ENCODE data around the gene GALNT10. TPM values are rescaled to one million over a fixed set of nuclear protein-coding genes. Genes with fewer than 3 reads are reported as not detected.

The GALNT10 gene
- total RNA-seq, 1 experiment from 2014 or later: 27.8 TPM

- RAD21 ChIA-PET (ENCODE audit: low non-redundant PET in 1 of 2, low total read pairs in 2 of 2, uncharacterized antibody in 2 of 2, unreplicated experiment in 2 of 2): no interaction called here
- Histone ChIP-seq H4K20me1 (ENCODE audit: insufficient read depth) (no peaks in the 10 kb centered on the region), H3K9me2 (ENCODE audit: insufficient read depth) (no peaks in the 10 kb centered on the region), H3K79me2 (ENCODE audit: insufficient read depth, low read length) (no peaks in the 10 kb centered on the region), H3K27ac (ENCODE audit: low read depth, low read length) (no peak overlapping the region; the same call in 1 of the 2 replicates), H3K9me3 (ENCODE audit: control insufficient read depth in 1 of 2, insufficient read depth in 1 of 2, low read depth in 1 of 2, low read length in 2 of 2) (peaks cover 0 to 4% of the 10 kb centered on the region in 2 experiments; a peak in 2 of 4 replicates), H3K9ac (ENCODE audit: low read length) (no peak overlapping the region), H3K27me3 (ENCODE audit: insufficient read depth, low read length) (no peaks in the 10 kb centered on the region), H3K4me2 (ENCODE audit: low read length) (peak overlapping the region; percentile 68; the same call in 1 of the 2 replicates), H3K36me3 (ENCODE audit: control insufficient read depth in 1 of 2, insufficient read depth in 2 of 2, low read length in 2 of 2) (no peaks in the 10 kb centered on the region), H3K4me1 (ENCODE audit: control insufficient read depth in 1 of 2, insufficient read depth in 2 of 2, low read length in 2 of 2) (peaks cover 27 to 45% of the 10 kb centered on the region in 2 experiments), H2AFZ (ENCODE audit: low read depth, low read length, poor library complexity, severe bottlenecking) (no peak overlapping the region), H3K4me3 (replicated peaks in 1 of 2; ENCODE audit: low read depth in 1 of 2, low read length in 2 of 2) (no peak overlapping the region)
- ATAC-seq (no peak), DNase-seq (ENCODE audit: low read depth, low spot score) (no peak)
- CTCF ChIA-PET: no interaction called here
- no TSS peak for BruUV-seq (replicated peaks)
- POLR2A ChIA-PET: no interaction called here
- intact Hi-C loops (cut with micrococcal nuclease): no loop called here
- TF ChIP-seq EZH2 (IDR thresholded peaks at IDR 0.05) (no peak), CBX3 (IDR thresholded peaks at IDR 0.05; ENCODE audit: low read depth) (0 out of 2 replicates have a peak, but pooled peaks have one; percentile 33)
Observed at GRCh38 chr5:154222414-154222813, 31.9 kb downstream of the GALNT10 start.

DNA sequence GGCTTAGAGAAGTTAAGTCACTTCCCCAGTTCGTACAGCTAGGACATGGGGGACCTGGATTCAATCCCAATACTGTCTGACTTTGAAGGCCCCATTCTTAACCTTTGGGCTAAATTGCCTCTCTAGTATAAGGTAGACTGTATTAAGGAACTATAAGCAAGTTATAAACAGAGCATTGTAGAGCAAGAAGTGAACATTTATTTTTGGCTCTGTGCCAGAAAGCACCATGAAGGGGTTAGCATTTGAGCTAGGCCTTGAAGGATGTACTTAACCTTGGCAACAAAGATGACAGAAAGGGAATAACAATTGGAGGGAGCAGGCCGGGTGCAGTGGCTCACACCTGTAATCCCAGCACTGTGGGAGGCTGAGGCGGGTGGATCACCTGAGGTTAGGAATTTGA, 32.8 kb downstream of the GALNT10 start:
- peak overlapping the region; percentile 16 for H3K4me2 ChIP-seq (ENCODE audit: low read length)
- CTCF ChIA-PET: no interaction called here

More for the DNA sequence above, 32.8 kb downstream of the GALNT10 start:
- Histone ChIP-seq H3K9me2 (ENCODE audit: insufficient read depth) (no peaks in the 10 kb centered on the region), H3K79me2 (ENCODE audit: insufficient read depth, low read length) (no peaks in the 10 kb centered on the region), H3K9ac (ENCODE audit: low read length) (no peak overlapping the region), H3K4me1 (ENCODE audit: control insufficient read depth in 1 of 2, insufficient read depth in 2 of 2, low read length in 2 of 2) (peaks cover 27 to 45% of the 10 kb centered on the region in 2 experiments), H4K20me1 (ENCODE audit: insufficient read depth) (no peaks in the 10 kb centered on the region), H3K9me3 (ENCODE audit: control insufficient read depth in 1 of 2, insufficient read depth in 1 of 2, low read depth in 1 of 2, low read length in 2 of 2) (peaks cover 0 to 4% of the 10 kb centered on the region in 2 experiments; a peak in 2 of 4 replicates), H3K4me3 (replicated peaks in 1 of 2; ENCODE audit: low read depth in 1 of 2, low read length in 2 of 2) (no peak overlapping the region), H3K36me3 (ENCODE audit: control insufficient read depth in 1 of 2, insufficient read depth in 2 of 2, low read length in 2 of 2) (no peaks in the 10 kb centered on the region), H2AFZ (ENCODE audit: low read depth, low read length, poor library complexity, severe bottlenecking) (no peak overlapping the region), H3K27ac (ENCODE audit: low read depth, low read length) (no peak overlapping the region), H3K27me3 (ENCODE audit: insufficient read depth, low read length) (no peaks in the 10 kb centered on the region)
- TF ChIP-seq TCF7L2 (IDR thresholded peaks at IDR 0.05; ENCODE audit: borderline replicate concordance, extremely low read depth, insufficient read depth, insufficient read length) (no peak), EGR1 (IDR thresholded peaks at IDR 0.05; ENCODE audit: low read depth) (no peak), REST (IDR thresholded peaks at IDR 0.05; ENCODE audit: low read depth) (no peak), CEBPB (IDR thresholded peaks at IDR 0.05; ENCODE audit: low read depth) (no peak), YY1 (IDR thresholded peaks at IDR 0.05; ENCODE audit: extremely low read depth, insufficient replicate concordance, low read depth, low read length) (no peak), SIN3A (IDR thresholded peaks at IDR 0.05; ENCODE audit: low read depth) (no peak)
- TF ChIP-seq, protein P1, sequence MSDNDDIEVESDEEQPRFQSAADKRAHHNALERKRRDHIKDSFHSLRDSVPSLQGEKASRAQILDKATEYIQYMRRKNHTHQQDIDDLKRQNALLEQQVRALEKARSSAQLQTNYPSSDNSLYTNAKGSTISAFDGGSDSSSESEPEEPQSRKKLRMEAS (IDR thresholded peaks at IDR 0.05): no peak
- DNase-seq (ENCODE audit: low read depth, low spot score) (no peak), ATAC-seq (no peak)
- intact Hi-C loops (cut with micrococcal nuclease): no loop called here
- no TSS peak for BruUV-seq (replicated peaks)
- ChIA-PET POLR2A (no interaction called here), RAD21 (ENCODE audit: low non-redundant PET in 1 of 2, low total read pairs in 2 of 2, uncharacterized antibody in 2 of 2, unreplicated experiment in 2 of 2) (no interaction called here)

Measured in HCT116 (cell line).